CD14-positive monocyte (primary cell): ENCODE data around the gene CSRP1. TPM values are rescaled to one million over a fixed set of nuclear protein-coding genes. Genes with fewer than 3 reads are reported as not detected.

Source experiments
- DNase-seq, 3 donors: peaks; one replicate each; pipeline ENCODE4 v3.0.0-alpha.2; 2011 to 2022
- H2AFZ ChIP-seq: 2 replicates; pipeline ENCODE4 v1.6.0; 2012; ENCODE audit warnings: mild to moderate bottlenecking, low read depth, low read length, inconsistent platforms; ENCODE audit not compliant: insufficient read depth, poor library complexity, severe bottlenecking
- H3K27ac ChIP-seq, 2 donors: 1 replicate in 1 of 2; 2 replicates in 1 of 2; pipeline ENCODE4 v1.5.1; 2012 to 2013; ENCODE audit warnings: low read length in 2 of 2, control low read depth in 1 of 2, inconsistent platforms in 1 of 2, low read depth in 1 of 2, mild to moderate bottlenecking in 1 of 2
- H3K27me3 ChIP-seq, 2 donors: one replicate each; pipeline versions ENCODE4 v1.6.0 to v1.6.1; 2011 to 2013; ENCODE audit warnings: low read length in 2 of 2; ENCODE audit not compliant: control insufficient read depth in 2 of 2, insufficient read depth in 2 of 2
- H3K36me3 ChIP-seq, 2 donors: replicated peaks in 1 of 2; 1 replicate in 1 of 2; 2 replicates in 1 of 2; pipeline versions ENCODE4 v1.5.1 to v1.6.1; 2012 to 2013; ENCODE audit warnings: low read length in 2 of 2, control low read depth in 1 of 2, inconsistent platforms in 1 of 2, mild to moderate bottlenecking in 1 of 2; ENCODE audit not compliant: insufficient read depth in 2 of 2, control insufficient read depth in 1 of 2
- H3K4me1 ChIP-seq, 2 donors: 1 replicate in 1 of 2; 2 replicates in 1 of 2; pipeline versions ENCODE4 v1.5.1 to v1.6.1; 2012 to 2013; ENCODE audit warnings: low read length in 2 of 2, control low read depth in 1 of 2, inconsistent platforms in 1 of 2, mild to moderate bottlenecking in 1 of 2, moderate library complexity in 1 of 2; ENCODE audit not compliant: insufficient read depth in 2 of 2, control insufficient read depth in 1 of 2
- H3K4me2 ChIP-seq: replicated peaks from 2 replicates; pipeline ENCODE3; 2012; ENCODE audit warnings: low read length, moderate library complexity, mild to moderate bottlenecking; ENCODE audit not compliant: poor library complexity, severe bottlenecking; ENCODE audit errors: extremely low read depth
- H3K4me3 ChIP-seq, 3 experiments: fragments of 200-600 bp in 1 of 3; sonication (generic) in 1 of 3; replicated peaks in 1 of 3; 1 replicate in 2 of 3; 2 replicates in 1 of 3; pipeline ENCODE4 v1.5.1; 2011 to 2013; ENCODE audit warnings: low read length in 3 of 3, mild to moderate bottlenecking in 3 of 3, control low read depth in 2 of 3, low read depth in 2 of 3, inconsistent platforms in 1 of 3, moderate library complexity in 1 of 3
- H3K79me2 ChIP-seq: 2 replicates; pipeline ENCODE4 v1.6.0; 2012; ENCODE audit warnings: mild to moderate bottlenecking, control low read depth, inconsistent platforms, low read length, moderate library complexity; ENCODE audit not compliant: insufficient read depth
- H3K9ac ChIP-seq: 2 replicates; pipeline ENCODE4 v1.6.0; 2017; ENCODE audit warnings: low read length, mild to moderate bottlenecking; ENCODE audit not compliant: insufficient read depth, poor library complexity, severe bottlenecking
- H3K9me3 ChIP-seq, 2 donors: replicated peaks in 1 of 2; 1 replicate in 1 of 2; 2 replicates in 1 of 2; pipeline versions ENCODE4 v1.5.1 to v1.6.1; 2012 to 2013; ENCODE audit warnings: low read length in 2 of 2, control low read depth in 1 of 2; ENCODE audit not compliant: control insufficient read depth in 1 of 2, insufficient read depth in 1 of 2
- H4K20me1 ChIP-seq: 2 replicates; pipeline ENCODE4 v1.6.0; 2012; ENCODE audit warnings: mild to moderate bottlenecking, low read length, control low read depth, moderate library complexity; ENCODE audit not compliant: insufficient read depth
- H3K27ac Mint-ChIP-seq, 7 donors: one replicate each; pipeline ENCODE4 v1.8.0; 2020; ENCODE audit warnings: mild to moderate bottlenecking in 7 of 7, mixed read lengths in 7 of 7, moderate library complexity in 6 of 7, inconsistent platforms in 2 of 7
- H3K27me3 Mint-ChIP-seq, 3 donors: one replicate each; pipeline ENCODE4 v1.8.0; 2021 to 2022; ENCODE audit warnings: low read depth in 3 of 3, mild to moderate bottlenecking in 3 of 3, mixed read lengths in 3 of 3, moderate library complexity in 3 of 3, inconsistent platforms in 1 of 3
- H3K36me3 Mint-ChIP-seq, 2 donors: one replicate each; pipeline ENCODE4 v1.8.0; 2020; ENCODE audit warnings: mixed read lengths in 2 of 2, inconsistent platforms in 1 of 2, mild to moderate bottlenecking in 1 of 2
- H3K4me1 Mint-ChIP-seq: one replicate; pipeline ENCODE4 v1.8.0; 2020; ENCODE audit warnings: mild to moderate bottlenecking, mixed read lengths
- H3K4me3 Mint-ChIP-seq, 2 donors: one replicate each; pipeline ENCODE4 v1.8.0; 2020; ENCODE audit warnings: mild to moderate bottlenecking in 2 of 2, mixed read lengths in 2 of 2, moderate library complexity in 1 of 2
- H3K9me3 Mint-ChIP-seq, 7 donors: one replicate each; pipeline ENCODE4 v1.8.0; 2020 to 2022; ENCODE audit warnings: mixed read lengths in 7 of 7, mild to moderate bottlenecking in 6 of 7, moderate library complexity in 6 of 7, inconsistent platforms in 2 of 7
- WGBS: methylation state at CpG from one replicate; pipeline ENCODE4 v1.1.5; 2013; ENCODE audit warnings: missing lambda C conversion rate; ENCODE audit not compliant: insufficient coverage; 5-methylcytosine and 5-hydroxymethylcytosine counted together
- intact Hi-C, 2 donors: fragments of 100-400 bp; cut with micrococcal nuclease; formaldehyde crosslinking; loops; one replicate each; pipeline versions ENCODE4 v1.15.0 to v1.15.1; 2023
- polyA plus RNA-seq, 3 donors: library from polyadenylated mRNA; depleted of rRNA in 1 of 3; unstranded in 2 of 3; stranded (reverse) in 1 of 3; fragments of 300-500 nt in 2 of 3; fragments of >200 nt in 1 of 3; fragmentation: Illumina TruSeq in 2 of 3; gene quantifications; 1 replicate in 2 of 3; 2 replicates in 1 of 3; pipeline ENCODE4 v1.2.3, GENCODE V29; 2012 to 2021
- TF ChIP-seq, protein P1 (sequence below): fragments of 200-600 bp; IDR thresholded peaks from one replicate; pipeline ENCODE4 v1.8.0; 2022; ENCODE audit warnings: antibody characterized with exemption, mild to moderate bottlenecking

Gene CSRP1
- polyA plus RNA-seq, 3 donors, result 87.4 to 111 (median 98.8) TPM

DNA sequence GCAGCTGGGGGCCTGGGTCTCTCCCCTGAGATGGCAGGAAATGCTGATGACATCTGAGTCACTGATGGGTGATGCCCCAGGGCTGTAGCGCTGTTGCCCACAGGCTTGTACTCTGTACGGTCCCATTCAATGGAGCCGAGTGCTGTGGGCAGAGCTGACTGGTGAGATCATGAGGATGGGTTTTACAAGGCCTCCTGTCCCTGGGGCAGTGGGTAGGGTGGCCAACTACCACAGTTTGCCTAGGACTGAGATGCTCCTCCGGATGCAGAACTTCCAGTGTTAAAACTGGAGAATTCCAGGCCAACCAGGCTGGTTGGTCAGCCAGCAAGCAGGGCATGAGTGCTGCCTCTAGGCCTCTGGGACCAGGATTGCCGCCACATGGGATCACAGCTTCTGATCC is 47.1 kb downstream of the CSRP1 start:
- Histone ChIP-seq H3K9ac (no peak overlapping the region), H3K4me1 (peaks cover 7 to 11% of the 10 kb centered on the region in 2 donors), H3K36me3 (no peaks in the 10 kb centered on the region), H3K27me3 (no peaks in the 10 kb centered on the region), H2AFZ (no peak overlapping the region), H4K20me1 (no peaks in the 10 kb centered on the region), H3K4me2 (no peak overlapping the region), H3K27ac (no peak overlapping the region), H3K9me3 (no peaks in the 10 kb centered on the region), H3K79me2 (no peaks in the 10 kb centered on the region), H3K4me3 (no peak overlapping the region)
- Mint-ChIP-seq H3K4me1 (peaks cover 13% of the 10 kb centered on the region), H3K27ac (no peak overlapping the region), H3K9me3 (no peaks in the 10 kb centered on the region), H3K4me3 (no peak overlapping the region), H3K27me3 (peaks cover 2 to 8% (median 5%) of the 10 kb centered on the region in 3 donors), H3K36me3 (no peaks in the 10 kb centered on the region)
- no peak for DNase-seq
- TF ChIP-seq, protein P1, sequence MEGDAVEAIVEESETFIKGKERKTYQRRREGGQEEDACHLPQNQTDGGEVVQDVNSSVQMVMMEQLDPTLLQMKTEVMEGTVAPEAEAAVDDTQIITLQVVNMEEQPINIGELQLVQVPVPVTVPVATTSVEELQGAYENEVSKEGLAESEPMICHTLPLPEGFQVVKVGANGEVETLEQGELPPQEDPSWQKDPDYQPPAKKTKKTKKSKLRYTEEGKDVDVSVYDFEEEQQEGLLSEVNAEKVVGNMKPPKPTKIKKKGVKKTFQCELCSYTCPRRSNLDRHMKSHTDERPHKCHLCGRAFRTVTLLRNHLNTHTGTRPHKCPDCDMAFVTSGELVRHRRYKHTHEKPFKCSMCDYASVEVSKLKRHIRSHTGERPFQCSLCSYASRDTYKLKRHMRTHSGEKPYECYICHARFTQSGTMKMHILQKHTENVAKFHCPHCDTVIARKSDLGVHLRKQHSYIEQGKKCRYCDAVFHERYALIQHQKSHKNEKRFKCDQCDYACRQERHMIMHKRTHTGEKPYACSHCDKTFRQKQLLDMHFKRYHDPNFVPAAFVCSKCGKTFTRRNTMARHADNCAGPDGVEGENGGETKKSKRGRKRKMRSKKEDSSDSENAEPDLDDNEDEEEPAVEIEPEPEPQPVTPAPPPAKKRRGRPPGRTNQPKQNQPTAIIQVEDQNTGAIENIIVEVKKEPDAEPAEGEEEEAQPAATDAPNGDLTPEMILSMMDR, result no peak
- intact Hi-C loops, result no loop called here
- WGBS, result 83% methylated on average over 5 of the region's 5 CpGs

DNA sequence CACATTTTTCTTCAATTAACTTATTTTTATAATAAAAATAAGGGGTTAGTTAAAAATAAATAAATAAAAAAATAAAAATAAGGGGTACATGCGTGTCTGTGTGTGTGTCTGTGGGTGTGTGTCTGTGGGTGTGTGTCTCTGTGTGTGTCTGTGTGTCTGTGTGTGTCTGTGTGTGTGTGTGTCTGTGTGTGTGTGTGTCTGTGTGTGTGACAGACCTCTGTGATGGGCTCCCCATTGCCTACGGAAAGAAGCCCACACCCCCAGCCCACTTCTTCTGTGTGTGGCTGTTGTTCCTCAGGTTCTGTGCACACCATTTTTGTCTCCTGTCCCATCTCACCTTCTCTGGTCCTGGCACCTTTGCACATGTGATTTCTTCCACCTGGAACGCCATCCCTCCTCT is 47.9 kb downstream of the CSRP1 start:
- peaks cover 2 to 8% (median 5%) of the 10 kb centered on the region in 3 donors for H3K27me3 Mint-ChIP-seq
- Histone ChIP-seq H3K9me3 (no peaks in the 10 kb centered on the region), H3K4me3 (no peak overlapping the region), H3K4me1 (peaks cover 7 to 13% of the 10 kb centered on the region in 2 donors), H3K27me3 (no peaks in the 10 kb centered on the region), H4K20me1 (no peaks in the 10 kb centered on the region), H3K79me2 (no peaks in the 10 kb centered on the region), H3K36me3 (no peaks in the 10 kb centered on the region), H3K4me2 (no peak overlapping the region), H2AFZ (no peak overlapping the region), H3K9ac (no peak overlapping the region), H3K27ac (no peak overlapping the region)
- no peaks in the 10 kb centered on the region for H3K36me3 Mint-ChIP-seq
- DNase-seq, result no peak
- TF ChIP-seq, protein P1, result no peak
- H3K4me1 Mint-ChIP-seq, result peaks cover 17% of the 10 kb centered on the region
- H3K27ac Mint-ChIP-seq, result no peak overlapping the region
- no peak overlapping the region for H3K4me3 Mint-ChIP-seq
- no peaks in the 10 kb centered on the region for H3K9me3 Mint-ChIP-seq
- intact Hi-C loops, result no loop called here
- WGBS, result 100% methylated on average over 2 of the region's 3 CpGs
